Activated T-helper 2 cell treated with anti-CD3 and anti-CD28 coated beads, Interferon-gamma antibody, Interleukin-2, Interleukin-4, amounts not matched to agents 10 μg/mL and 5 μg/mL and 100 μg/mL, durations not matched to agents 14 hours and 24 hours and 36 hours (primary cell): ENCODE data around the gene TMEM203. TPM values are rescaled to one million over a fixed set of nuclear protein-coding genes. Genes with fewer than 3 reads are reported as not detected.

ENCODE experiments used
- DNase-seq: peaks from one replicate; pipeline ENCODE4 v3.0.0; 2021; ENCODE audit warnings: low spot score
- H3K27ac Mint-ChIP-seq: one replicate; pipeline ENCODE4 v1.8.0; 2021; ENCODE audit warnings: mixed read lengths
- H3K27me3 Mint-ChIP-seq: one replicate; pipeline ENCODE4 v1.8.0; 2021; ENCODE audit warnings: low read depth, mixed read lengths
- H3K36me3 Mint-ChIP-seq: one replicate; pipeline ENCODE4 v1.8.0; 2021; ENCODE audit warnings: low read depth, mixed read lengths
- H3K4me1 Mint-ChIP-seq: one replicate; pipeline ENCODE4 v1.8.0; 2021; ENCODE audit warnings: low read depth, mixed read lengths
- H3K4me3 Mint-ChIP-seq: one replicate; pipeline ENCODE4 v1.8.0; 2021; ENCODE audit warnings: low read depth, mild to moderate bottlenecking, moderate library complexity, mixed read lengths
- H3K9me3 Mint-ChIP-seq: one replicate; pipeline ENCODE4 v1.8.0; 2021; ENCODE audit warnings: mixed read lengths
- intact Hi-C: fragments of 100-400 bp; cut with micrococcal nuclease; formaldehyde crosslinking; loops from one replicate; pipeline ENCODE4 v1.15.1; 2023
- total RNA-seq: library from RNA; stranded (reverse); gene quantifications from 2 replicates; pipeline ENCODE4 v1.2.3, GENCODE V29; 2022

Gene TMEM203
- total RNA-seq, 1 donor from 2014 or later = 34.9 TPM

DNA sequence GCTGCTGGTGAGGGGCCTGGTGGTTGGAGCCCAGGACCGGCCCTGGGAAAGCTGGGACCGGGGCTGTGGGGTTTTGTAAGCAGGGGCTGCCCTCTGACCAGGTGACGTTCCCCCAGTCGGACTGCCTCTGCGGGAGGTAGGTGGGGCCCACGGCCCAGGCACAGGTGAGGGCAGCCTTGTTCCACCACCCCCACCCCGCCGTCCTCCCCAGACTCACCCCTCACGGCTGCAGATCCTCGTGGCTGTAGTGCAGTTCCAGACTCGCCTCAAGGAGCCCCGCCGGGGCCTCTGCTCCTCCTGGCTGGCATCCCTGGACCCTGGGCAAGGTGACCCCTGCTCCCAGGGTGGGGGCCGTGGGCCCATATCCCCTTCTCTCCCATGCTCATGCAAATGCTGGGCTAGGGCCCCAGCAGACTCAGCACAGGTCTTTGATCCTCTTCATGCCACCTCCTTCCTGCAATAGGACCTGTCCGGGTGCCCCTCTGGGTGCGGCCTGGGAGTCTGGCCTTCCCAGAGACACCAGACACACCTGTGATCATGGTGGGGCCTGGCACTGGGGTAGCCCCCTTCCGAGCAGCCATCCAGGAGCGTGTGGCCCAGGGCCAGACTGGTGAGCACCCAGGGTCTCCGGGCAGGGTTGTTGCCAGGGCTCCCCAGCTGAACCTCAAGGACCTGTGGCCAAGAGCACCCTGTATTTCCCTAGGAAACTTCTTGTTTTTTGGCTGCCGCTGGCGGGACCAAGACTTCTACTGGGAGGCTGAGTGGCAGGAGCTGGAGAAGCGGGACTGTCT, 9.9 kb upstream of the TMEM203 start:
- Mint-ChIP-seq H3K36me3 (peaks cover 3% of the 10 kb centered on the region), H3K4me1 (no peaks in the 10 kb centered on the region), H3K4me3 (no peak overlapping the region), H3K27me3 (no peaks in the 10 kb centered on the region), H3K9me3 (no peaks in the 10 kb centered on the region), H3K27ac (no peak overlapping the region)
- intact Hi-C loops = no loop called here
- no peak for DNase-seq

DNA sequence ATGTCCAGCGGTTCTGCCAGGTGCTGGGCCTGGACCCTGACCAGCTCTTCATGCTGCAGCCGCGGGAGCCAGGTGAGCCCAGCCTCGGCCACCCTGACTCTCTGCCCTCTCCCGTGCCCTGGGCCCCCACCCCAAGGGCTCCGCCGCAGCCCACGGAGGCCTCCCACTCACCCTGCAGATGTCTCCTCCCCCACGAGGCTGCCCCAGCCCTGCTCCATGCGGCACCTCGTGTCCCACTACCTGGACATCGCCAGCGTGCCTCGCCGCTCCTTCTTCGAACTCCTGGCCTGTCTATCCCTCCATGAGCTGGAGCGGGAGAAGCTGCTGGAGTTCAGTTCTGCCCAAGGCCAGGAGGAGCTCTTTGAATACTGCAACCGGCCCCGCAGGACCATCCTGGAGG, 9.2 kb upstream of the TMEM203 start:
- DNase-seq = no peak
- Mint-ChIP-seq H3K27ac (no peak overlapping the region), H3K27me3 (no peaks in the 10 kb centered on the region), H3K4me3 (no peak overlapping the region), H3K9me3 (no peaks in the 10 kb centered on the region), H3K4me1 (no peaks in the 10 kb centered on the region), H3K36me3 (peaks cover 3% of the 10 kb centered on the region)
- intact Hi-C loops = no loop called here

DNA sequence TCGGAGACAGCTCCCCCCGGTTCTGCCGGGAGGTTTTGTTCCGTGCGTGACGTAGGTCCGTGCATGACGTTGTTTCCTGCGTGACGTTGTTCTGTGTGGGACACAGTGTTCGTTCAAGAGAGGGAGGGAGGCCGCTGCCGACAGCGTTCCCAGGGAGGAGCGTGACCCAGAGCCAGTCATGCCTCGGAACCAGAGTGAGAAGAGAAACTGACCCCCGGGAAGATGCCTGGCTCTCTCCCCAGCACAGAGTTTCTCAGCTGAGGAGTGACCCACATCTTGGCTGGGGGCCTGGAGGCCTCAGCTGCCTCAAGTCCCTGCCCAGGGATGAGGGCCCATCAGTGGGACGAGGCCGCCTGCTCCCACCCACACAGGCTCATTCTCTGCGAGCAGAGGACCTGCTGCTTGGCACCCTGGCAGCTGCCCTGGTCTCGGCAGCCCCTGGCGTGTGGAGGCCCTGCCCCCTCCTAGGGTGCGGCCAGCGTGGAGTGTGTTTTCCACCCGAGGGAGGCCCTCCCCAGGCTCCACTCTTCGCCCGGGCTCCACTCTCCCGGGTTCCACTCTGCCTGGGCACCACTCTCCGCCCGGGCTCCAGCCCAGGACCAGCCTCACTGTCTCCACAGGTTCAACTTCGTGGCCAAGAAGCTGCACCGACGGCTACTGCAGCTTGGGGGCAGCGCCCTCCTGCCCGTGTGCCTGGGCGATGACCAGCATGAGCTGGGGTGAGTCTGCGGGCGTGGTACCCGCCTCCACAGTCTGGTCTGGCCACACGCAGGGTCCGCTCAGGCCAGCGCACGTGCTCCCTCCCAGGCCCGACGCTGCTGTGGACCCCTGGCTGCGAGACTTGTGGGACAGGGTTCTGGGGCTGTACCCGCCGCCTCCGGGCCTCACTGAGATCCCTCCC, 8.0 kb upstream of the TMEM203 start:
- H3K27ac Mint-ChIP-seq = no peak overlapping the region
- H3K4me1 Mint-ChIP-seq = no peaks in the 10 kb centered on the region
- intact Hi-C loops = no loop called here
- no peak overlapping the region for H3K4me3 Mint-ChIP-seq
- peaks cover 10% of the 10 kb centered on the region for H3K36me3 Mint-ChIP-seq
- no peak for DNase-seq
- no peaks in the 10 kb centered on the region for H3K9me3 Mint-ChIP-seq
- no peaks in the 10 kb centered on the region for H3K27me3 Mint-ChIP-seq

DNA sequence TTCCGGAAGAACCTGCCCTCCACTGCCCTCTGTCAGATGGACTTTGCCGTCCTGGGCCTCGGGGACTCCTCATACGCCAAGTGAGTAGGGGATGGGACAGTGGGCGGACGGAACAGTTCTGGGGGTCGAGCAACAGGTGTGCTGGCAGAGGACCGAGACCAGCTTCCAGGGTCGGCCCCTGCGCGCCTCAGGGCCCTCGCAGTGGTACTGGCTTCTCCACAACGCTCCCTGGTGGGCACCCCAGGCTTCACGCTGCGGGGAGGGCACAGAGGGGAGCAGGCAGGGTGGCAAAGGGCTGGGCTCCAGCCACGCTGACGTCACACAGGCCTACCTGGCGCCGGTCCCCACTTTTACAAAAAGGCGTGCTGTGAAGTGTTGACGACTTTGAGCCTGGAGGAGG, 7.1 kb upstream of the TMEM203 start:
- Mint-ChIP-seq H3K9me3 (no peaks in the 10 kb centered on the region), H3K27me3 (no peaks in the 10 kb centered on the region), H3K36me3 (peaks cover 14% of the 10 kb centered on the region), H3K4me3 (no peak overlapping the region), H3K27ac (no peak overlapping the region), H3K4me1 (peaks cover 1% of the 10 kb centered on the region)
- intact Hi-C loops = no loop called here
- no peak for DNase-seq

DNA sequence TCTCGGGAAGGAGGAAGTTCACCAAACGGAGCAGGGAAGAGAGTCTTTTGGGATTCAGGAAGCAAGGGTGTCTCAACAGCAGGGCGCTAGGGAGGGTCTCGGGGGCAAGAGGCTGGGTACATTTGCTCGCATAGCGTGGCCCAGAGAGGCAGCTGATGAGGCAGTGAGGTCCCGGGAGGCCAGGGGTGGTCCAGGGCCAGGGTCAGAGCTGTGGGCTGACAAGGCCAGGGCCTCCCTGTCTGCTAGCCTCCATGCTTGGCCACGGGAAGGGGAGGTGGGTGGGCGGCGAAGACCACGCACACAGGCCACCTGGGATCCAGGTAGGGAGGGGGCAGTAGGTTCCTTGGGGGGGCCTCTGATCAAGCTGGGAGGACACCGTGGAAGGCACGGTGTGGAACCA, 6.1 kb upstream of the TMEM203 start:
- H3K27ac Mint-ChIP-seq = no peak overlapping the region
- no peak for DNase-seq
- H3K36me3 Mint-ChIP-seq = peaks cover 24% of the 10 kb centered on the region
- intact Hi-C loops = no loop called here
- H3K4me1 Mint-ChIP-seq = peaks cover 11% of the 10 kb centered on the region
- H3K9me3 Mint-ChIP-seq = no peaks in the 10 kb centered on the region
- H3K27me3 Mint-ChIP-seq = no peaks in the 10 kb centered on the region
- H3K4me3 Mint-ChIP-seq = no peak overlapping the region

DNA sequence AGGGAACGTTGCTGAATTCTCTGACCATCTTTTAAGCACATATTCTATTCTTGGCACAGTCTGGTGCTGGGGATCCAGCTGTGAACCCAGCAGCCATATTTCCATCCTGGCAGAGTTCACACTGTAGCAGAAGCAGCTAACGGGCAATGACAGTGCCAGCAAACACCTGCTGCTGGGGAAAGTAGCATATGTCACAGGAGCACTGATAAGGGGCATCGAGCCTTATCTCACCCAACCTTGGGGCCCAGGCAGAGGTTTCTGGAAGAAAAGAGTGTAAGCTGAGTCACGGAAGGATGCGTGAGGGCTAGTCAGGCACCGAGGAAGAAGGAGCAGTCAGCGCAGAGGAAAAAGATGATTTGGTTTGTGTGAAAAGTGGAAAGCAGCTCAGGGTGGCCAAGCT, 1.2 kb upstream of the TMEM203 start:
- peaks cover 28% of the 10 kb centered on the region for H3K4me1 Mint-ChIP-seq
- H3K9me3 Mint-ChIP-seq = no peaks in the 10 kb centered on the region
- no peaks in the 10 kb centered on the region for H3K27me3 Mint-ChIP-seq
- H3K27ac Mint-ChIP-seq = peak overlapping the region; percentile 87
- H3K4me3 Mint-ChIP-seq = peak overlapping the region; percentile 93
- H3K36me3 Mint-ChIP-seq = peaks cover 31% of the 10 kb centered on the region
- intact Hi-C loops = no loop called here
- DNase-seq = no peak

DNA sequence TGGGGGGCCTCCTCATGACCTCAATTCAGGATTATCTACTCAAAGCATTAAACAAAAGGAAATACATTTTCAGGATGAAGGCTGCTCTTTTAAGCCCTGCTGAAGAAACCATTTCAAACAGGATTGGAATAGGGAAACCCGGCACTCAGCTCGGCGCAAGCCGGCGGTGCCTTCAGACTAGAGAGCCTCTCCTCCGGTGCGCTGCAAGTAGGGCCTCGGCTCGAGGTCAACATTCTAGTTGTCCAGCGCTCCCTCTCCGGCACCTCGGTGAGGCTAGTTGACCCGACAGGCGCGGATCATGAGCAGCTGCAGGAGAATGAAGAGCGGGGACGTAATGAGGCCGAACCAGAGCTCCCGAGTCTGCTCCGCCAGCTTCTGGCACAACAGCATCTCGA, 720 bp downstream of the TMEM203 start:
- no peaks in the 10 kb centered on the region for H3K27me3 Mint-ChIP-seq
- no peak for DNase-seq
- H3K27ac Mint-ChIP-seq = peak overlapping the region; percentile 82
- H3K4me3 Mint-ChIP-seq = peak overlapping the region; percentile 93
- H3K9me3 Mint-ChIP-seq = no peaks in the 10 kb centered on the region
- H3K4me1 Mint-ChIP-seq = peaks cover 32% of the 10 kb centered on the region
- peaks cover 31% of the 10 kb centered on the region for H3K36me3 Mint-ChIP-seq
- intact Hi-C loops = loop anchor here (1.0 to 5.0 kb wide), 2 partner anchors 16 to 77 kb away; partner anchors contain the start of genes ANAPC2 and SSNA1

DNA sequence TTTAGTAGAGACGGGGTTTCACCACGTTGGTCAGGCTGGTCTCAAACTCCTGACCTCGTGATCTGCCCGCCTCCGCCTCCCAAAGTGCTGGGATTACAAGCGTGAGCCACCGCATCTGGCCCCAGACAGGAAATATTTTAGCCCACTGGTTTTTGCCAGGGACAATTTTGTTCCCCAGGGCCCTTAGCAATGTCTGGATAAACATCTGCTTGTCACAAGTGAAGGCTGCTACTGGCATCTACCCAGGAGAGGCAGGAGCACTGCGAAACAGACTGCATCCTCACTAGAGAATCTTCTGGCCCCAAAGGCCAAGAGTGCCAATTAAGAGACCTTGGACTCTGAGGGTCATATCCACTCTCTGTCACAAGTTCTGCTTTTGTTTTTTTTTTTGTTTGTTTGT, 2.5 kb downstream of the TMEM203 start:
- Mint-ChIP-seq H3K27me3 (no peaks in the 10 kb centered on the region), H3K9me3 (no peaks in the 10 kb centered on the region), H3K36me3 (peaks cover 22% of the 10 kb centered on the region), H3K4me1 (peaks cover 34% of the 10 kb centered on the region), H3K4me3 (peak overlapping the region; percentile 8), H3K27ac (no peak overlapping the region)
- intact Hi-C loops = loop anchor here (5.0 kb wide), 1 partner anchor 76 kb away; no protein-coding TSS in a partner anchor
- no peak for DNase-seq

DNA sequence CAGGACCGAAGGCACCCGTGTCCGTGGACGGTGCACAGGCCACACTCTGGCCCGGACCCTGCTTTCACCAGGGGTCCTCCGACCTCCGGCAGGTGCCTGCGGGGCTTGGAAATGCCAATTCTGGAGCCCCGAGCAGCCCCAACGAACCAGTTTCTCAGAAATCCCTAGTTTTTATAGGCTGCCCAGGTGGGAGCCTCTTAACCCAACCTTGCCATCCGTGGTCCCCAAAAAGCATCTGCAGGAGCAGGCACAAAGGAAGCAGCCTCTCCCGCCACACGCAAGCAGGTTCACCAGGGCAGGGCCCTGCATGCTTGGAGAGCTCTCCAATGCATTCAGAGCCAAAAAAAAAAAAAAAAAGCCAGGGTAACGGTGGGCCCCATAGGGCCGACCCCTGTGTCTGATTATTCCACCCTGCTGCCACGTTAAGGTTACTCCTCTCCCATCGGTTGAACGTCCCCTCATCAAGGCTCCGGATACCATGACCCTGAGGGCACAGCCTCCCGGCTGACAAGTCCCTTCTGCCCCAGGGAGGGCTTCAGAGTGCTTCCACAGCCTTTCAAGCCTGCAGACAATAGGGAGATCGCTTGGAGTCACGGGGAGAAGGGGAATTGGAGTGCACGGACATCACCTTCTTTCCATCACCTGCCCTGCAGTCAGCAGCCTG, 4.1 kb downstream of the TMEM203 start:
- peaks cover 9% of the 10 kb centered on the region for H3K36me3 Mint-ChIP-seq
- H3K9me3 Mint-ChIP-seq = no peaks in the 10 kb centered on the region
- DNase-seq = no peak
- H3K4me3 Mint-ChIP-seq = peak overlapping the region; percentile 82
- no peaks in the 10 kb centered on the region for H3K27me3 Mint-ChIP-seq
- peak overlapping the region; percentile 69 for H3K27ac Mint-ChIP-seq
- intact Hi-C loops = loop anchor here (5.0 kb wide), 1 partner anchor 74 kb away; no protein-coding TSS in a partner anchor
- peaks cover 21% of the 10 kb centered on the region for H3K4me1 Mint-ChIP-seq

DNA sequence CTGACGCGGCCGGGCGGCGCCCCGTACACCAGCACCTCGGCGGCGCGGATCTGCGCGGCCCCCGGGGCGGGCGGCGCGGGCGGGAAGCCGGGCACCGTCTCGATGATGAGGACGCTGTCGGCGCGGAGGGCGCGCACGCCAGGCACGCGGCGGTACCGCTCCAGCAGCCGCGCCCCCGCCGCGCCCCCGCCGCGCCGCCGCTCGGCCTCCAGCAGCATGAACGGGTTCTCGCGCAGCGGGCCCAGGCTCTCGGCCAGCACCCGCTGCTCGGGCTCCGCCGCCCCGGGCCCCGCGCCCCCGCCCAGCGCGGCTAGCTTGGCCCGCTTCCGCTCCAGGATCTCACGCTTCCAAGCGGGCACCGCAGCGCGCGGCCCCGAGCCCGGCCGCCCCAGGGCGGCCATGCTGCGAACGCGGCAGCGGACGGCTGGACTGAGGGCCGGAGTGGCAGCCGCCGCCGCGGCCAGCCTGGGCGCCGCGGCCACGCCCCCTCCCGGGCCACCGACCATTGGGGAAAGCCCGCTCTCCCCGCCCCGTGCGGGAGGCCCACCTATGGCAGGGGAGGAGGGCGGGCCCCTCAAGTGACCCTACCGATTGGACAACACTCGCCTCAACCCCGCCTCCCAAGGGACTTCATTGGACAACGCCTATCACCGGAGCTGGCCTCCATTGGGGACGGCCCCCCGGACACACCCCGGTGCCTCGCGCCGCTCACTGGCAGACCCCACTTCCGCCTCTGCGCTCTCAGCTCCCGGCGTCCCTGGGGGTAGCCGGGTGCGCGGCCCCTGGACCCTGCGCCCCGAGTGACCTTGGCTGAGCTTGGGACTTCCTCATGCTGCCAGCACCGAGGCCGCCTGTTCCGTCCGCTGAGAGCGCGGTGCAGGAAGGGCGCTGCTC, 4.9 kb downstream of the TMEM203 start, which contains the start of gene TPRN:
TSS of gene TPRN (minus strand) at position 431 of the 894 bp plus-strand sequence. CDS start at position 401, 30 bp downstream.
- DNase-seq = peak; percentile 99
- Mint-ChIP-seq H3K4me3 (peak within 1 kb of the TSS; percentile 83), H3K36me3 (peaks cover 9% of the 10 kb centered on the region), H3K9me3 (no peaks in the 10 kb centered on the region), H3K27ac (peak within 1 kb of the TSS; percentile 69), H3K27me3 (no peaks in the 10 kb centered on the region), H3K4me1 (peaks cover 20% of the 10 kb centered on the region)
- intact Hi-C loops = loop anchor here (1.0 to 5.0 kb wide), 3 partner anchors 12 to 73 kb away; partner anchors contain the start of genes ANAPC2 and SSNA1

DNA sequence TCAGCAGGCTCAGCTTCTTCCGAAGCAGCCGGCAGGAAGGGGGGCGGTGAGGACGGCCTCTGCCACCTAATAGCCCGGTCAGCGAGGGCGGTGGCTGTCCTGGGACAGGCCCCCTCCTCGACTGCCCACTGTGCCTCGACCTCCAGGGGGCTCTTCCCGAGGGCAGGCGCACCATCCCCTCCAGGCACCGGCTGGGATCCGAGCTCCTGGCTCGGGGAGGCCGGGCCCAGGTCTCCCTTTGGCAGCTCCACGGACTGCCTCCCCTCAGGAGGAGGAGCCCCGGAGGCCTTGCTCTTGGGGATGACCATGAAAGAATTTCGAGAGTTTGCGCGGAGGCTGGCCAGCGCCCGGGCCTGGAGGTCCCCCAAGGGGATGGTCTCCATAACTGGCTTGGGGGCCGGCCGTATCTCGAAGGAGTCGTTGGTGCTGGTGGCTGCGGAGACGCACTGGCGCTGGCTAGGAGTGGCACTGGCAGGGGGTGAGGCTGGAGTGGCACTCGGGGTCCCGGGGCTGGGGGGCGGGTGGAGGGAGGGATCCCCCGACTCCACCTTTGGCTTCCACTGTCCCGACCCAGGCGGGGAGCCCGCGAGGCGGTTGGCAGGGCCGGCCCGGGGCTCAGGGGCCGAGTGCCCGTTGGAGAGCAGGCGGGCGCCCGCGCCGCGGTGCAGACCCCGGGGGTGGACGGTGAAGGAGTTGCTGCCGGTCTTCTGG, 5.9 kb downstream of the TMEM203 start:
- Mint-ChIP-seq H3K4me3 (peak overlapping the region; percentile 83), H3K27me3 (no peaks in the 10 kb centered on the region), H3K9me3 (no peaks in the 10 kb centered on the region), H3K27ac (peak overlapping the region; percentile 38), H3K4me1 (peaks cover 19% of the 10 kb centered on the region), H3K36me3 (peaks cover 9% of the 10 kb centered on the region)
- intact Hi-C loops = loop anchor here (1.0 to 5.0 kb wide), 3 partner anchors 11 to 72 kb away; partner anchors contain the start of genes ANAPC2 and SSNA1
- no peak for DNase-seq
